ENCODE measurements around the gene OSBPL5.

Gene OSBPL5

GRCh38 chr11:3091081-3091845, 73.8 kb downstream of the OSBPL5 start:
- TF ChIP-seq, protein P1, sequence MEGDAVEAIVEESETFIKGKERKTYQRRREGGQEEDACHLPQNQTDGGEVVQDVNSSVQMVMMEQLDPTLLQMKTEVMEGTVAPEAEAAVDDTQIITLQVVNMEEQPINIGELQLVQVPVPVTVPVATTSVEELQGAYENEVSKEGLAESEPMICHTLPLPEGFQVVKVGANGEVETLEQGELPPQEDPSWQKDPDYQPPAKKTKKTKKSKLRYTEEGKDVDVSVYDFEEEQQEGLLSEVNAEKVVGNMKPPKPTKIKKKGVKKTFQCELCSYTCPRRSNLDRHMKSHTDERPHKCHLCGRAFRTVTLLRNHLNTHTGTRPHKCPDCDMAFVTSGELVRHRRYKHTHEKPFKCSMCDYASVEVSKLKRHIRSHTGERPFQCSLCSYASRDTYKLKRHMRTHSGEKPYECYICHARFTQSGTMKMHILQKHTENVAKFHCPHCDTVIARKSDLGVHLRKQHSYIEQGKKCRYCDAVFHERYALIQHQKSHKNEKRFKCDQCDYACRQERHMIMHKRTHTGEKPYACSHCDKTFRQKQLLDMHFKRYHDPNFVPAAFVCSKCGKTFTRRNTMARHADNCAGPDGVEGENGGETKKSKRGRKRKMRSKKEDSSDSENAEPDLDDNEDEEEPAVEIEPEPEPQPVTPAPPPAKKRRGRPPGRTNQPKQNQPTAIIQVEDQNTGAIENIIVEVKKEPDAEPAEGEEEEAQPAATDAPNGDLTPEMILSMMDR (IDR thresholded peaks at IDR 0.05; ENCODE audit: insufficient read depth, low read length, missing control alignments): no peak
- POLR2A ChIA-PET: interaction anchor here (0.7 to 0.8 kb wide), 2 partner anchors 11 to 54 kb away, joined by 3 to 4 read pairs; no protein-coding TSS in a partner anchor

DNA sequence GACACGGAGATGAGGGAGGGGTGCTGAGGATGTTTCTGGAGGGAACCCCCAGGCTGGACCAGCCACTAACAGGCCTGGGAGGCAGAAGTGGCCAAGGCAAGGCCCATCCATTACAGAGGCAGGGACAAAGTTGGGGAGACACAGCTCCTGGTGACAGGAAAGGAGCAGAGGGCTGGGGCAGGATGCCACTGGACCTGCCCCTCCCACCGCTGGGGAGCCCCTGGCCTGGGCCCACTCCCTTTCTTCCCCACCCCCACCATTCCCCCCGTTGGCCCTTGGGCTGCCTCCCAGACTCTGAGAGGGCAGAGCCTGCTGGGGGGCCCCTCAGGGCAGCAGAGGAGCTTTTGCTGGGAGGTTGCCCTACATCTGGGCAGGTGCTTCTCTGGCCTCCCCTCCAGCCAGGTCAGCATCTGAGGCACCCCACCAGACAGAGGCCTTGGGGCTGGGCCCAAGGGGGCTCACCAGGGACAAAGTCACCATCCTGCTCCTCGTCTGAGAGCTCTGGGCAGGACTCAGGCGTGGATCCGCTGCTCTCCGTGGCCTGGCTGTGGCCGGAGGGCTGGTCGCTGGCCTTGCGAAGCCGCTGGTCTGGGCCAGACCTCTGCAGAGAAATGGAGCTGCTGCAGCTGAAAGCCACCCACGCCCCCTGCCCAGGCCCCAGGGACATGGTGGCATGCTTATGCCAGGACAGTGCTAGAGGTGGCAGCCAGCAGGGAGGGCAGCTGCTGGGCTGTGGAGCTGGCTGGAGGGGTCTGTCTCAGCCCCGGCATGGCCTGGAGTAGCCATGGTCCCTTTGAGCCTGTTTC, 74.8 kb downstream of the OSBPL5 start:
- CTCF ChIA-PET: interaction anchor here (1.0 to 9.3 kb wide), 32 partner anchors 9 to 131 kb away, joined by 3 to 157 read pairs (median 8); partner anchors contain the start of gene CARS1
- H3K4me3 ChIP-seq (ENCODE audit: low read depth, low read length): no peak overlapping the region
- POLR2A ChIA-PET: interaction anchor here (1.2 kb wide), 1 partner anchor 33 kb away, joined by 3 read pairs; the partner anchor contains the start of gene CARS1
- DNase-seq (ENCODE audit: low read depth, low spot score): no peak
- TF ChIP-seq, protein P1 (IDR thresholded peaks at IDR 0.05; ENCODE audit: insufficient read depth, low read length, missing control alignments): no peak

More at GRCh38 chr11:3091081-3091845, 73.8 kb downstream of the OSBPL5 start:
- no peak for DNase-seq (ENCODE audit: low read depth, low spot score)
- CTCF ChIA-PET: interaction anchor here (0.7 to 9.3 kb wide), 51 partner anchors 9 to 559 kb away, joined by 3 to 157 read pairs (median 6); partner anchors contain the start of genes CARS1 and PHLDA2
- no peak overlapping the region for H3K4me3 ChIP-seq (ENCODE audit: low read depth, low read length)

GRCh38 chr11:3089236-3090061, 75.7 kb downstream of the OSBPL5 start:
- TF ChIP-seq, protein P1 (IDR thresholded peaks at IDR 0.05; ENCODE audit: insufficient read depth, low read length, missing control alignments): no peak
- CTCF ChIA-PET: interaction anchor here (0.7 to 9.3 kb wide), 18 partner anchors 8 to 160 kb away, joined by 3 to 157 read pairs (median 6); partner anchors contain the start of gene CARS1
- H3K4me3 ChIP-seq (ENCODE audit: low read depth, low read length): no peak overlapping the region
- DNase-seq (ENCODE audit: low read depth, low spot score): no peak
- POLR2A ChIA-PET: interaction anchor here (1.2 kb wide), 1 partner anchor 32 kb away, joined by 3 read pairs; the partner anchor contains the start of gene CARS1

DNA sequence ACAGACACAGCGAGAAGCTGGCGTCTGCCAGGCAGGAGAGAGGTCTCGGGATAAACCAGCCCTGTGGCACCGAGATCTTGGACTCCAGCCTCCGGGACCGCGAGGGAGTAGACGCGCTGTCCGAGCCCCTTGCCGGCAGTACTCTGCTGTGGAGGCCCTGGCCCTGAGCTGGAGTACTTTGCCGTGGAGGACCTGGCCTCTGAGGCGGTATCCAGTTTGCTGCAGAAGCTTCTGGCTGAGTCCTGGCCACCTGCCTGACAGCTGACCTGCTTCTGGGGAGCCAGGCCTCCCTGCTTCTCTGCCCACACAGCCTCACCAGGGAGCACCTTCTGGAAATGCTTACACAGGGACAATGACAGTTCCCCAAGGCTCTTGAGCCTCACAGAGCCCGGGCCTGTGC, 76.3 kb downstream of the OSBPL5 start:
- POLR2A ChIA-PET: interaction anchor here (1.2 kb wide), 1 partner anchor 31 kb away, joined by 3 read pairs; the partner anchor contains the start of gene CARS1
- TF ChIP-seq, protein P1 (IDR thresholded peaks at IDR 0.05; ENCODE audit: insufficient read depth, low read length, missing control alignments): no peak
- CTCF ChIA-PET: interaction anchor here (0.7 to 9.3 kb wide), 12 partner anchors 7 to 159 kb away, joined by 3 to 157 read pairs (median 5); partner anchors contain the start of gene CARS1

DNA sequence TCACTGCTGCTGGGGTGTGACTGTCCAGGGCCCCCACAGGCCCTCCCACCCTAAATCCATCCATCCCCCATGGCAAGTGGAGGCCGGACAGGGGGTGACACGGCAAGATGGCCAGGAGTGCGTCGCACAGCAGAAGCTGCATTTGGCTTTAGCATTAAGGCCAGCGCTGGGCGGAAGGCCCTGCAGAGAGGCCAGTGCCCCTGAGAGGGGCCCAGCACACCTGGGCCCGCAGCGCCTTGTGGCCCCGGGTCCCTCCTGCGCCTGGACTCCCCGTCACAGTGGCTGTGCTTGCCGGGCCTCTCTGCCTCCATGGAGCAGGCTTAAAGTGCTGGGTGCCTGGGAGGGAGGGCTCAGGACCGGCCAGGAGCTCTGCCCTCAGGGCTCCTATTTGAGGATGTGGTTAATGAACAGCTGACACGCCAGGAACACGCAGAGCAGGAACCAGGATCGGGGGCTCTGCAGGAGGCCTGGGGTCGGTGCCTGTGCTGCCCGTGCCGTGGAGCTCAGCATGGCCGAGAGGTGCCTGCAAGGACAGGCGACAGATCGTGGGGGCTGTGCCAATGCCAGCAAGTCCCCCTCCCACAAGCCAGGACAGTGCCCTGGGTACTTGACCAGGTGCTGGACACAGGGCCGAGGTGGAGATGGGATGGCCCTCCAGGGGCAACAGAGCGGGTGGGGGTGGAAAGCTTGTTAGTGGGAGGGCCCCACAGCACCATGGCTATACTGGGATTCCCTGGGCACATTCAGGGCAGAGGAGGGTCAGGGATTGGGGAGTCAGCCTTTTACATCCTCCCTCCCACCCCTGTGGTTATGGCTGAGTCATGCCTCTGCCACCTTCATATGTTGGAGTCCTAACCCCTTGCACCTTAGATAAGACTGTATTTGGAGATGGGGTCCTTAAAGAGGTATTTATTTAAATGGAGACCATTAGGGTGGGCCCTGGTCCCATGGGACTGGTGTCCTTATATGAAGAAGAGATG, 77.0 kb downstream of the OSBPL5 start:
- CTCF ChIA-PET: interaction anchor here (1.1 to 9.3 kb wide), 7 partner anchors 11 to 65 kb away, joined by 3 to 157 read pairs (median 5); no protein-coding TSS in a partner anchor
- no peak overlapping the region for H3K4me3 ChIP-seq (ENCODE audit: low read depth, low read length)
- POLR2A ChIA-PET: no interaction called here
- TF ChIP-seq, protein P1 (IDR thresholded peaks at IDR 0.05; ENCODE audit: insufficient read depth, low read length, missing control alignments): no peak
- no peak for DNase-seq (ENCODE audit: low read depth, low spot score)

More for the DNA sequence above, 76.3 kb downstream of the OSBPL5 start:
- DNase-seq (ENCODE audit: low read depth, low spot score): no peak
- H3K4me3 ChIP-seq (ENCODE audit: low read depth, low read length): no peak overlapping the region
